Stomach (tissue), 9 donors: ENCODE data around the gene ARAP2. TPM values are rescaled to one million over a fixed set of nuclear protein-coding genes. Genes with fewer than 3 reads are reported as not detected.
A peak's percentile ranks its signal among the peaks of the same experiment; 100 is the strongest.

Experiments
- DNase-seq, 2 donors: peaks; one replicate each; pipeline versions ENCODE4 v3.0.0 to v3.0.0-alpha.2; 2013 to 2019
- H3K27ac ChIP-seq, 5 donors: fragments of 200-600 bp in 4 of 5; sonication (generic) in 4 of 5; one replicate each; pipeline ENCODE4 v1.5.1; 2013 to 2019; ENCODE audit warnings: mild to moderate bottlenecking in 1 of 5, moderate library complexity in 1 of 5
- H3K27me3 ChIP-seq, 3 donors: fragments of 200-600 bp; sonication (generic); one replicate each; pipeline ENCODE4 v1.5.1; 2017 to 2019; ENCODE audit warnings: mixed run types in 1 of 3
- H3K36me3 ChIP-seq, 4 donors: fragments of 200-600 bp; sonication (generic); 1 replicate in 3 of 4; 2 replicates in 1 of 4; pipeline ENCODE4 v1.5.1; 2016 to 2019
- H3K4me1 ChIP-seq, 4 donors: fragments of 200-600 bp; sonication (generic); one replicate each; pipeline ENCODE4 v1.5.1; 2016 to 2019
- H3K4me3 ChIP-seq, 4 donors: fragments of 200-600 bp; sonication (generic) in 3 of 4; one replicate each; pipeline ENCODE4 v1.5.1; 2016 to 2019; ENCODE audit warnings: mild to moderate bottlenecking in 1 of 4
- H3K9me3 ChIP-seq, 4 donors: fragments of 200-600 bp; sonication (generic); one replicate each; pipeline ENCODE4 v1.5.1; 2016 to 2019
- CTCF ChIP-seq, 7 experiments: fragments of 450-650 bp in 4 of 7; fragments of 200-600 bp in 3 of 7; sonication (generic) in 3 of 7; IDR thresholded peaks; one replicate each; pipeline ENCODE4 v1.5.1; 2016 to 2019; ENCODE audit warnings: antibody characterized with exemption in 7 of 7, control low read depth in 2 of 7, mild to moderate bottlenecking in 1 of 7
- EP300 ChIP-seq: sonication (generic); formaldehyde crosslinking; IDR thresholded peaks from one replicate; pipeline ENCODE4 v1.6.1; 2017; ENCODE audit warnings: antibody characterized with exemption
- POLR2A ChIP-seq, 4 donors: fragments of 450-650 bp; IDR thresholded peaks; one replicate each; pipeline ENCODE4 v1.6.1; 2016; ENCODE audit warnings: antibody characterized with exemption in 4 of 4, control low read depth in 2 of 4, mild to moderate bottlenecking in 1 of 4, moderate library complexity in 1 of 4
- POLR2AphosphoS5 ChIP-seq, 3 donors: sonication (generic); formaldehyde crosslinking; IDR thresholded peaks; one replicate each; pipeline ENCODE4 v1.6.1; 2016; ENCODE audit warnings: antibody characterized with exemption in 3 of 3
- WGBS, 5 donors: extraction: QIAGEN DNeasy Blood & Tissue Kit in 3 of 5; methylation state at CpG; one replicate each; pipeline versions ENCODE4 v1.1.5 to v1.1.7; 2013 to 2018; 5-methylcytosine and 5-hydroxymethylcytosine counted together
- intact Hi-C: fragments of 100-400 bp; cut with DNase I; formaldehyde crosslinking; loops from one replicate; pipeline ENCODE4 v1.15.1; 2023; ENCODE audit warnings: low total_unique reads
- polyA plus RNA-seq, 3 donors: library from polyadenylated mRNA; stranded (reverse); fragments of 200-250 nt; gene quantifications; one replicate each; pipeline ENCODE4 v1.2.3, GENCODE V29; 2013
- total RNA-seq, 5 donors: library from RNA; depleted of rRNA; stranded (reverse); fragments of >200 nt; gene quantifications; one replicate each; pipeline versions ENCODE4 v1.1.0 to v1.2.3, GENCODE V29; 2014 to 2016
- donor health status: healthy with polysubstance abuse.
- donor health status: Bipolar disorder and iron deficiency.
- donor health status: healthy.

Gene ARAP2
- total and polyA plus RNA-seq, 8 donors, result 2.2 to 69.4 (median 19.1) TPM

GRCh38 chr4:36064117-36064516 lies 180.2 kb downstream of the ARAP2 start:
- Histone ChIP-seq H3K4me1 (no peaks in the 10 kb centered on the region), H3K9me3 (no peaks in the 10 kb centered on the region), H3K36me3 (peaks cover 0 to 26% (median 17%) of the 10 kb centered on the region in 4 donors), H3K27ac (no peak overlapping the region), H3K27me3 (no peaks in the 10 kb centered on the region), H3K4me3 (no peak overlapping the region)
- TF ChIP-seq POLR2A (IDR thresholded peaks at IDR 0.05) (no peak), CTCF (IDR thresholded peaks at IDR 0.05) (no peak), EP300 (no peak), POLR2AphosphoS5 (IDR thresholded peaks at IDR 0.05) (no peak)
- peak in 1 of 2 donors; percentile 13 for DNase-seq
- intact Hi-C loops, result no loop called here

GRCh38 chr4:36056136-36056535 lies 188.2 kb downstream of the ARAP2 start:
- DNase-seq, result peak in 1 of 2 donors; percentile 7
- TF ChIP-seq EP300, result no peak
- no peak for TF ChIP-seq POLR2A (IDR thresholded peaks at IDR 0.05)
- TF ChIP-seq POLR2AphosphoS5 (IDR thresholded peaks at IDR 0.05), result no peak
- TF ChIP-seq CTCF (IDR thresholded peaks at IDR 0.05), result no peak
- H3K36me3 ChIP-seq, result no peaks in the 10 kb centered on the region
- no peaks in the 10 kb centered on the region for H3K27me3 ChIP-seq
- no peak overlapping the region for H3K27ac ChIP-seq
- no peaks in the 10 kb centered on the region for H3K9me3 ChIP-seq
- 44 to 72% (median 53%) methylated on average over 1 of the region's 1 CpG for WGBS, 5 donors
- intact Hi-C loops, result no loop called here
- no peaks in the 10 kb centered on the region for H3K4me1 ChIP-seq
- no peak overlapping the region for H3K4me3 ChIP-seq

- Histone ChIP-seq H3K4me1 (no peaks in the 10 kb centered on the region), H3K36me3 (no peaks in the 10 kb centered on the region), H3K4me3 (no peak overlapping the region), H3K27ac (no peak overlapping the region), H3K9me3 (no peaks in the 10 kb centered on the region), H3K27me3 (no peaks in the 10 kb centered on the region)
- no peak for TF ChIP-seq CTCF (IDR thresholded peaks at IDR 0.05)
- no peak for TF ChIP-seq EP300
- no peak for DNase-seq
- WGBS, 5 donors, result 68 to 74% (median 73%) methylated on average over 5 of the region's 5 CpGs
- intact Hi-C loops, result no loop called here
Observed at GRCh38 chr4:36054694-36055422, 189.5 kb downstream of the ARAP2 start.

GRCh38 chr4:36053930-36054329 lies 190.4 kb downstream of the ARAP2 start:
- no peak overlapping the region for H3K4me3 ChIP-seq
- no peaks in the 10 kb centered on the region for H3K36me3 ChIP-seq
- intact Hi-C loops, result no loop called here
- TF ChIP-seq CTCF (IDR thresholded peaks at IDR 0.05) (no peak), EP300 (no peak), POLR2AphosphoS5 (IDR thresholded peaks at IDR 0.05) (no peak), POLR2A (IDR thresholded peaks at IDR 0.05) (no peak)
- H3K4me1 ChIP-seq, result no peaks in the 10 kb centered on the region
- 88 to 93% (median 92%) methylated on average over 2 of the region's 2 CpGs for WGBS, 5 donors
- no peaks in the 10 kb centered on the region for H3K9me3 ChIP-seq
- H3K27me3 ChIP-seq, result no peaks in the 10 kb centered on the region
- no peak overlapping the region for H3K27ac ChIP-seq
- DNase-seq, result no peak
